Non-pigmented ciliary epithelial cell (primary cell): ENCODE measurements around the gene ALDH7A1.
"Not testable (repeated sequence)": the region's sequence is repeated elsewhere in the genome, so short reads cannot be mapped to it uniquely, and the experiment has no call there.

Experiments
- DNase-seq: peaks from one replicate; pipeline ENCODE4 v3.0.0-alpha.2; 2010; ENCODE audit warnings: low read depth

ALDH7A1 gene

DNA sequence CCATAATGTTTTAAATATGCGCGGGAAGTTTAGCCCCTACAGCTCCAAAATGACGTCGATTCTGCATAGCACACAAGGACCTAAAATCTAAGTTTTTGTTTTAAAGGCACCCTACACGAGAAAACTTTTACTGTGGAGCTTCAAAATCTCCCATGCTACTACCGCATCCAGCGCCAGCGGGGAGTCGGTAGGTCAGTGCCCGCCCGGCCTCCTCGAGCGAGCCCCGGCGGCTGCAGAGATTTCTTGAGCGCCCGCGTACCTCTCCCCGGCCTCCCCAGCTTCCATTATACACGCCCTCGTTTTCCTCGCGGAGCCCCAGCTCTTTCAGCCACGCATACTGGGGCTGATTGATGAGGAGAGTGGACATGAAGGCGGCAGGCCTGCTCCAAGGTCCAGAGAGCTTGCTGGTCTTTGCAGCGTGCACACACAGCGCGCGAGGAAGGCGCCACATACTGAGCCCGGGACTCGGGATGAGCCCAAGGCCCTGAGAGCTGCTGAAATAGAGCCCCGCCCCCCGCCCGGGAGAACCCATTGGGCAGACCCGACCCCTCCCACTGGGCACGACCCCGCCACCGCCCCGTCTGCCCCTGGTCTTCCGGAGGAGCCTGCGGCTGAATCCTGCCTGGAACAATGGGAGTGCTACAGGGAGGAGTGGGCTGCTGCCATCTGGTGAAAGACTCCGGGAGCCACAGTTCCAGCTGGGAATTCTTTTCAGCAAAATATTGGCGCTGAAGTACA, at the start of gene ALDH7A1:
ALDH7A1 (minus strand) TSS at position 472 of the 738 bp plus-strand sequence; CDS start at position 451, 21 bp downstream.
- DNase-seq: peak; percentile 60

DNA sequence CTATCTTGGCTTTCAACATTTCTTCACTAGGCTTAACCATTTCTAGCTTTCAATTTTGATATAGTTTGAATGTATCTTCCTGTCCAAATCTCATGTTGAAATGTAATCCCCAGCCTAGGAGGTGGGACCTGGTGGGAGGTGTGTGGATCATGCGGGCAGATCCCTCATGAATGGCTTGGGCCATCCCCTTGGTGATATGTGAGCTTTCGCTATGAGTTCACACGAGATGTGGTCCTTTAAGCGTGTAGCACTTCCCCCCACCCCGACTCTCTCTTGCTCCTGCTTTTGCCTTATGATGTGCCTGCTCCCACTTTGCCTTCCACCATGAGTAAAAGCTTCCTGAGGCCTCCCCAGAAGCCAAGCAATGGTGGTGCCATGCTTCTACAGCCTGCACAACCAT, 46.4 kb upstream of the ALDH7A1 start:
- no peak for DNase-seq

DNA sequence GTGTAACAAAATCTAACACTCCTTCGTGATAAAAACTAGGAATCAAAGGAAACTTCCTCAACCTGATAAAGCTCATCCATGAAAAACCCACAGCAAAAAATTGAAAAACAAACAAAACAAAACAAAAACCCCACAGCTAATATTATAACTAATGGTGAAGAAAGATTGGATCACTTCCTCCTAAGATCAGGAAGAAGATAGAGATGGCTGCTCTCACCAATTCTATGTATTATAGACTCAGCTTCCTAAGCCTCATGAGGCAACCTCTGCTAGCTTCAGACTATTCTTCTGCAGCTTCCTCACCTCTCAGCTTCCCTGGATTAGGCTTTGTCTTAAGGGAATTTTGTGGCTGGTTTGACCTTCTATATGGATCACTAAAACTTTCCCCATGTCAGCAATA, 45.8 kb upstream of the ALDH7A1 start:
- DNase-seq: no peak

DNA sequence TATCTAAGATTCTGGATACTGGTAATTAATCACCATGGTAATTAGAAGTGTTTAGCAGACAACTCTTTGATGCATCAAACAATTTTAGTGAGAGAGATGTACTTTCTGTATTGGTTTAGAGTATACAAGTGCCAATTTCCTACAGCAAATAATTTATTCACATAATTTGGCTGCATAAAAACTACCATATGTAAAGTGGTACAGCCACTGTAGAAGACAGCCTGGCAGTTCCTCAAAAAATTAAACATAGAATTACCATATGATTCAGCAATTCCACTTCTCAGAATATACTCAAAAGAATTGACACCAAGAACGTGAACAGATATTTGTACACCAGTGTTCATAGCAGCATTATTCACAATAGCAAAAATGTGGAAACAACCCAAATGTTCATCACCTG, 41.9 kb upstream of the ALDH7A1 start:
- no peak for DNase-seq

DNA sequence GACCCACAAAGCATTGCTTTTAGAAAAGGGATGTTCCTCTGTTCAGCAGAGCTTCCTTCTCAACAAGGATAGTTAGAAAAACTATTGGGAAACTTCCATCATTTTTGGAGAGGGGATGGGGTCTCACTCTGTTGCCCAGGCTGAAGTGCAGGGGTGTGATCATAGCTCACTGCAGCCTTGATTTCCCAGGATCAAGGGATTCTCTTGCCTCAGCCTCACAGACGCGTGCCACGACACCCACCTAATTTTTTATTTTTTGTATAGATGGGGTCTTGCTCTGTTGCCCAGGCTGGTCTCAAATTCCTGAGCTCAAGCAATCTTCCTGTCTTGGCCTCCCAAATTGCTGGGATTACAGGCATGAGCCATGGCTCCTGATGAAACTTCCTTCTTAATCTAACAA, 40.6 kb upstream of the ALDH7A1 start:
- DNase-seq: no peak

DNA sequence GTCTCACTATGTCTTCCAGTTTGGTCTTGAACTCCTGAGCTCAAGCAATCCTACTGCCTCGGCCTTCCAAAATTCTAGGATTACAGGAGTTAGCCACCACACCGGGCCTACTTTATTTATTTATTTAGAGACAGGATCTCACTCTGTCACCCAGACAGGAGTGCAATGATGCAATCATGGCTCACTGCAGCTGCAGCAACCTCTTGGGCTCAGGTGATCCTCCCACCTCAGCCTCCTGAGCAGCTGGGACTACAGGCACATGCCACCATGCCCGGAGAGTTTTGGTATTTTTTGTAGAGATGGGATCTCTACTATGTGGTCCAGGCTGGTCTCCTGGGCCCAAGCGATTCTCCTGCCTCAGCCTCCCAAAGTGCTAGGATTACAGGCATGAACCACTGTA, 38.5 kb upstream of the ALDH7A1 start:
- DNase-seq: no peak

DNA sequence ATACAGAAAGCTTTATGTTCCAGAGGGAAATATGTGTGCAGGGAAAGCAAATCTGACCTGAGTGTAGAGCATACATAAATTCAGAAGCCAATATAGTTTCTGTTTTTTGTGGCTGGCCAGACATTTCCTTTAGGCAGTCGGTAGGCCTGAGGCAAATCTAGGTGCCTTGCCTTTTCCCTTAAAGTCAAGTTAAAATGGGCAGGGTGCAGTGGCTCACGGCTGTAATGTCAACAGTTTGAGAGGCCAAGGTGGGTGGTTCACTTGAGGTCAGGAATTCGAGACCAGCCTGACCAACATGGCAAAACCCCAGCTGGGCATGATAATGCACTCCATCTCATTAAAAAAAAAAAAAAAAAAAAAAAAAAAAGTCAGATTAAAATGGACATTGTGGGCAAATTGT, 36.9 kb upstream of the ALDH7A1 start:
- no peak for DNase-seq

DNA sequence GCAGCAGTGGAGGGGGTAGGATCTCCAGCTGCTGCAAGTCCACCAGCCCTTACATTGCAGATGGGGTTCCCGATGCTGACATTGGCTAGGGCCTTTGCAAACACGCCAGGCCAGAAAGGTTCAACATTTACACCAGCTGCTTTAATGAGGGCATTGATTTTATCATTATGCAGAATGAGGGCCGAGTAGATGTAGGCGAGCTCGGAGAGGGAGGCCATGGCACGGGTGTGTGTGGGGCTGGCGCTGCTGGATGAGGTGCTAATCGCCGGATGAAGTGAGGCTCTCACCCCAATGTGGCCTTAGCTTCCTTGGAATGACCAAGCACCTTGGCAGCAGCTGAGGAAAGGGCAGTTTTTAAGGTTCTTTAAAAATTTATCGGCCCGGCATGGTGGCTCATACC, 33.1 kb upstream of the ALDH7A1 start:
- no peak for DNase-seq

DNA sequence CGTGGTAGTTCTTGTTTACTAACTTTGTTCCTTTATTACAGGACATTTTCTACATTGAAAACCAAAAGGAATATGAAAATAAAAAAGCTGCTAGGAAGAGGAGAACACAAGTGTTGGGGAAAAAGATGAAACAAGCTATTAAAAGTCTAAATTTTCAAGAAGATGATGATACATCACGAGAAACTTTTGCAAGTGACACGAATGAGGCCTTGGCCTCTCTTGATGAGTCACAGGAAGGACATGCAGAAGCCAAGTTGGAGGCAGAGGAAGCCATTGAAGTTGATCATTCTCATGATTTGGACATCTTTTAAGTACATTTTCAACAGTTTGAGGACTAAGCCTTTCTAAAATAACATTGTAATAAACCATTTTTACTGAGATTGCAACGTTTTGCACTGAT, 29.5 kb upstream of the ALDH7A1 start:
- DNase-seq: peak; percentile 83

DNA sequence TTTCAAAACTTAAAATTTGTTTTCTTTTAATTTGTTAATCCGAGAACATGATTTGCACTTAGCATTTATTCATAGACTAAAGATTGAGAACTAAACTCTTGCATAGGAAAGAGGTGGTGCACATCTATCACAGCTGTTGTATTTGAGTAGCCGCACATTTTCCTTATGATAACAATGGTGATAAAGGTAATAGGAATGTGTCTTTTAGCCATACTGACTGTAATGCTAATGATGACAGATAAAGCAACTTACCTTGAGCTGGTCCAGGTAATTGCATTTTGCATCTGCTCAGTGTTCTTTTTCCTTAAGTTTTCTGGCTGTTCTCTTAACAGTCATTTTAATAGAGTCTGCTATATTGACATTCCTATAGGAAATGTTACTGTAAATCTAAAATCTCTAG, 24.8 kb upstream of the ALDH7A1 start:
- DNase-seq: no peak

DNA sequence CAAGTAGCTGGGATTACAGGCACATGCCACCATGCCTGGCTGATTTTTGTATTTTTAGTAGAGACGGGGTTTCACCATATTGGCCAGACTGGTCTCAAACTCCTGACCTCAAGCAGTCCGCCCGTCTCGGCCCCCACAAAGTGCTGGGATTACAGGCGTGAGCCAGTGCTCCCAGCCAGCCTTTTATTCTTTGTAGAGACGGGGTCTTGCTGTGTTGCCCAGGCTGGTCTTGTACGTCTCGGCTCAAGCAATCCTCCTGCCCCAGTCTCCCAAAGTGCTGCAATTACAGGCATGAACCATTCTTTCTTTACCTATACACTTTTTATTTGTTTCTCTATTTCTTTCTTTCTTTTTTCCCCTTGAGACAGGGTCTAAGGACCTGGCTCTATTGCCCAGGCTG, 22.6 kb upstream of the ALDH7A1 start:
- not testable (repeated sequence) for DNase-seq

DNA sequence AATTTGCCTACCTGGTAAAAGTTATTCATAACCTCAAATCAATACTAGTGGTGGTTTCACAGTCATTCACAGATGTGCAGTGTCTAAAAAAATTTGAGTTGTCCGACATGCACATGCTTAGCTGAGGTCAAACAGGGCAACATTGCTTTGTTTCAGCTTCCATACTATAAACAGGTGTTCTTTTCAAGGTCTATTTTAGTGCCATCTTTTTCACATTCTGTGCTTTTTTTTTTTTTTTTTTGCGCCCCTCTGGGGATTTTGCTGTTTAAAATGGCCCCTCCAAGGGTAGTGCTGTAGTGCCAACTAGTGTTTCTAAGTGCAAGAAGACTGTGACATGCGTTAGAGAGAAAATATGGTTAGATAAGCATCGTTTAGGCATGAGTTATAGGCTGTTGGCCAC, 20.3 kb upstream of the ALDH7A1 start:
- no peak for DNase-seq

DNA sequence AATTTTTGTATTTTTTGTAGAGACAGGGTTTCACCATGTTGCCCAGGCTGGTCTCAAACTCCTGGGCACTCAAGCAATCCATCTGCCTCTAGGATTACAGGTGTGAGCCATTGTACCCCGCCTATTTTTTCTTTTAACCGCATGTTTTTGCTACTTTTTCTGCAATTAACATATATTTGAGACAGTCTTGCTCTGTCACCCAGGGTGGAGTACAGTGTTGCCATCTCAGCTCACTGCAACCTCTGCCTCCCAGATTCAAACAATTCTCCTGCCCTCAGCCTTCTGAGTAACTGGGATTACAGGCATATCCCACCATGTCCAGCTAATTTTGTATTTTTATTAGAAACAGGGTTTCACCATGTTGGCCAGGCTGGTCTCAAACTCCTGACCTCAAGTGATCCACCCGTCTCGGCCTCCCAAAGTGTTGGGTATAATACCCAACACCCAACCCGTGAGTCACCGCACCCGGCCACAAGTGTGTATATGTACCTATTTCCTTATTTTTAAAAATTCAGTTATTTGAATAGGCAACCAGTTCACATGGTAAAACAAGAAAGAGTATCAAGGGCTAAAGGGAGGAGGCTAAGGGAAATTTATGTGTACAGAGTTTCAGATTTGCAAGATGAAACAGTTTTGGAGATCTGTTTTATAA, 19.0 kb upstream of the ALDH7A1 start:
- DNase-seq: no peak

DNA sequence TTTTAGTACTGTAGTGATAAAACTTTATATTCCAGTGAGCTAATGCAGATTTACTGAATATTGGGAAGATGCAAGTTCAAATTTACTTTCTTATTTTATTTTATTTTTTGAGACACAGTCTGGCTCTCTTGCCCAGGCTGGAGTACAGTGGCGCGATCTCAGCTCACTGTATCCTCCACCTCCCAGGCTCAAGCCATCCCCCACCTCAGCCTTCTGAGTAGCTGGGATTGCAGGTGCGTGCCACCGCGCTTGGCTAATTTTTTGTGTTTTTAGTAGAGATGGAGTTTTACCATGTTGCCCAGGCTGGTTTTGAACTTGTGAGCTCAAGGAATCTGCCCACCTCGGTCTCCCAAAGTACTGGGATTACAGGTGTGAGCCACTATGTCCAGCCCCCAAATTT, 15.6 kb upstream of the ALDH7A1 start:
- DNase-seq: no peak

DNA sequence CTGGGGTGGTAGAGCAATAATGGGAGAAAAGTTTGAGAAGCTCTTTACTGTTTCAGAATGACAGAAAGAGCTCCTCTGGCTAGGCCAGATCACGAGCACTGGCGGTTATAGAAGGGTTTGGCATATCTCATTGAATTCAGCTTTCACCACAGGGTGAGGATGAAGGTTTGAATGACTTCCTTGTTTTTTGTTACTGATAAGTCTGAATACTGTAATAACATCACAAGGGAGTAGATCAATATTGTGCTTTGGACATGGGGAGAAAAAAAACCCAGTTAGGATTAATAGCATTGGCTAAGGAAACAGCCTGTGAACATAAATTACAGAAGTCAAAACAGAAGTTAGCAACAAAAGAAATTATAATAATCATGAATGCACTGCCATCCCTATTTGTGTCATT, 15.1 kb upstream of the ALDH7A1 start:
- no peak for DNase-seq

DNA sequence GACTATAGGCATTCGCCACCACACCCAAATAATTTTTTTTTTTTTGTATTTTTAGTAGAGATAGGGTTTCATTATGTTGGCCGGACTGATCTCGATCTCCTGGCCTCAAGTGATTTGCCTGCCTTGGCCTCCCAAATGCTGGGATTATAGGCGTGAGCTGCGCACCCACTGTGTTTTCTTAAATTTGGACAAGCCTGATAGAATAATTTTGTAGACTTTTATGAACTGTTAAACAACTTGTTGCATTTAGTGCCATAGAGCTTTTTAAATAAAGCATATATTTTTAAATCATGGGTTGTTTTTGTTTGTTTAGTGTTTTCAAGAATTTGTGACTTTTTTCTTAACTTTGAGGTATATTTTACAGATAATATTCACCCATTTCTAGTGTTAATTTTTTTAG, 10.5 kb upstream of the ALDH7A1 start:
- DNase-seq: no peak

DNA sequence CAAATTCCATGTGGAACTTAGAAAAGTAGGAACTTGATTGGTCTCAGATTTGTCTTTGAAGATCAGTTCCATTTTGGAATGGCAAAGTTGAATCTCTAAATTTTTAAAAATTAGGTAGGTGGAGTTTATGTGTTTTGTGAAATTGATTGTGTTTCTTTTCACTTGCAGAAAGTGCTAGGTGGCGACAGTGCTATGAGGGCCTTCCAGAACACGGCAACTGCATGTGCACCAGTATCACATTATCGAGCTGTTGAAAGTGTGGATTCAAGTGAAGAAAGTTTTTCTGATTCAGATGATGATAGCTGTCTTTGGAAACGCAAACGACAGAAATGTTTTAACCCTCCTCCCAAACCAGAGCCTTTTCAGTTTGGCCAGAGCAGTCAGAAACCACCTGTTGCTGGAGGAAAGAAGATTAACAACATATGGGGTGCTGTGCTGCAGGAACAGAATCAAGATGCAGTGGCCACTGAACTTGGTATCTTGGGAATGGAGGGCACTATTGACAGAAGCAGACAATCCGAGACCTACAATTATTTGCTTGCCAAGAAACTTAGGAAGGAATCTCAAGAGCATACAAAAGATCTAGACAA, 8.5 kb upstream of the ALDH7A1 start:
- no peak for DNase-seq

DNA sequence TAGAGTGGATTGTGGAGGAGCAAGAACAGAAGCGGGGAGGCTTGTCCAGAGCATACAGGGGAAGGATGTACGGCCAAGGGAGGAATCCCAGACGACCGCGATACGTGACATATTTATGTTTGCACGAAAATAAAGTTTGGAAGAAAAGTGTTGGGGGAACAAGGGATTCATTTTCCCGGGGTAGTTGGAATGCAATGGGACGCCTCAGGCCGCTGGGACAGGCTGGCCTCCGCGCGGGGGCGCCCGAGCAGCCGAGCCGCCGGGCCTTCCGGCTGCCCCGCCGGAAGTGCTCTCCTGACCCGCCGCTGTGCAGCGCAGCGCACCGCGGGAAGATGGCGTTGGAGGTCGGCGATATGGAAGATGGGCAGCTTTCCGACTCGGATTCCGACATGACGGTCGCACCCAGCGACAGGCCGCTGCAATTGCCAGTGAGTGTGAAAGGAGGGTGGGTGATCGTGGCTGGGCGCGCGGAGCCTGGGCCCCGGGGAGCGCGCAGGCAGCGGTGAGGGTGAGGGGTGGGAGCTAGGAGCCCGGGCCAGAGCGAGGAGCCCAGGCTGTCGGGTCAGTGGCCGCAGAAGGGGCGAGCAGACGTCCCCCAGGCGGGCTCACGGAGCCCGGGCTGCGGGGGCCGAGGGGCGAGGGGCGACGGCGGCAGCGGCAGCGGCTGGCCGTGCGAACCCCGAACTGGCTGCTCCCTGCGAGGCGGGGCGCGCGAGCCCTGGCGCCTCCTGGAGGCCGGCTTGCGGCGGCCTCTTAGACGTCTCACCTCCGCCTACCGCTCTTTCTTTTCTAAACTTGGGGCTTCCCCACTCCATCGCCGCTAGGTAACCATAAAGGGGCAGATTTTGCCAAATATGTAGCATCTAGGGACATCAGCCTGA, 5.9 kb upstream of the ALDH7A1 start, which contains the start of gene PHAX:
PHAX (plus strand) TSS at position 317 of the 881 bp plus-strand sequence; CDS start at position 333, 16 bp downstream.
- DNase-seq: no peak

DNA sequence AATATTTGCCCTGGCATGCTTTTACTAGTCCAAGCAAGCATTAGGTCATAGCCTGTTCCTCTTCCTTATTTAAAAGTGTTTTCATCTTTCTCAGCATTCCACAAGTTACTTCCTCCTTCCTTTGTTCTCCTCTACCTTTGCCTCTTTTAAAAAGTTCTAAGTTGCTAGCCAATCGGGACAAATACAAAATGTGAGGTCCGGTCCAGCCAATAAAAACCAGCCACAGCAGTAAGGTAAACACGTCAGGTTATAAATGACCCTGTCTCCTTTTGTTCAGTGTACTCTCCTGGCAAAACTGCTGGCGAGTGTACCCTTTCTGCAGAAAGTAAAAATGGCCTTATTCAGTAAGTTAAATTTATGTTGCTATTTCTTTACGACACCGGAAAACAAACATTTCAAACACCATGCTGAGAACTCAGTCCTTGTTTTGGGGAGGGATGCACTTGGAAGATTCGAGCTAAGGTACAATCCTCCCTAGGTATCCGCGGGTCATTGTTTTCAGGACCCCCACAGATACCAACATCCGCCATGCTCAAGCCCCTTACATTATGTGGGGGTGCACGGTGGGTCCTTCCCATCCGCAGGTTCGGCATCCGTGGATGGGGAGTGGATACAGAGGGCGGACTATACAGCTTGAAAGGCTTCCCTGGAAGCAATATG, 5.1 kb upstream of the ALDH7A1 start:
- DNase-seq: not testable (repeated sequence)

DNA sequence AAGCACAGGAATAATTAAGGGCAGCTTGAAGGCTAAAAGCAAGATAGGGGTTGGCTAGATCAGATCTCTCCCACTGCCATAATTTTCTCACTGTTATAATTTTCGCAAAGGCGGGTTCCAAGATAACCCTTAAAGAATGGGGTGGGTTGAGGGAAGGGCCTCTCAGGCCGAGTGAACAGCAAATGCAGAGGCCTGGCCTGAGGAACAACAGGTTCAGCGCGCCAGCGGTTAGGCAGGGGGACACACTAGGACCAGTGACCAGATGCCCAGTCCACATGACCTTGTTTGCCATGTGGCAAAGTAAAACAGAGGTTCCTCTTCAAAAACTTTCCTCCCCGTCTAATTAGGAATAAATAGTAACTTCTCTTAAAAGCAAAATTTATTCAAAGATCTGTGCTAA, 4.5 kb upstream of the ALDH7A1 start:
- DNase-seq: no peak

DNA sequence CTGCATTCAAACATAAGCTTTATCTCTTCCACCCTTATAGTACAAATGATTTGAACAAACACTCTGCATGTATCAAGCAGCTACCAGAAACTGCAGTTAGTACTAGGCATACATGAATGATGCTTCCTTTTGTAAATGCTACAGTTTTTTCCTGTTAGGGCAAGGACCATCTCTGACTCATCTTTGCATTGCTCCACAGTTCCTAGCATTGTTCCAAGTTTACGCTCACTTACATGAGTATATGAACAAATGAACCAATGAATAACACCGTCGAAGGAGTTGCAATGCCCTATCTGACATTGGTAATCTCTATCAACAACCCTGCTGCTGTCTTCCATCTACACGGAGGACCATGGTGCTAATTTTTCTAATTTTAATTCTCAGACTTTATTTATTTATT, 2.1 kb upstream of the ALDH7A1 start:
- peak; percentile 63 for DNase-seq
